Type B pancreatic cell (in vitro differentiated cells): ENCODE results near the gene TULP4. TPM values are rescaled to one million over a fixed set of nuclear protein-coding genes. Genes with fewer than 3 reads are reported as not detected.
"Not testable (repeated sequence)": the region's sequence is repeated elsewhere in the genome, so short reads cannot be mapped to it uniquely, and the experiment has no call there.

ENCODE experiments used
- DNase-seq: peaks from one replicate; pipeline ENCODE4 v3.0.0; 2021; ENCODE audit warnings: mixed read lengths; ENCODE audit not compliant: unreplicated experiment; ENCODE audit errors: extremely low spot score
- H3K27ac Mint-ChIP-seq: 2 replicates; pipeline ENCODE4 v1.8.0; 2021; ENCODE audit warnings: mild to moderate bottlenecking, mixed read lengths
- H3K27me3 Mint-ChIP-seq: 2 replicates; pipeline ENCODE4 v1.8.0; 2021; ENCODE audit warnings: mixed read lengths
- H3K36me3 Mint-ChIP-seq: 2 replicates; pipeline ENCODE4 v1.8.0; 2021; ENCODE audit warnings: mixed read lengths
- H3K4me1 Mint-ChIP-seq: one replicate; pipeline ENCODE4 v1.8.0; 2021; ENCODE audit warnings: mixed read lengths; ENCODE audit not compliant: unreplicated experiment
- H3K4me3 Mint-ChIP-seq: 2 replicates; pipeline ENCODE4 v1.8.0; 2021; ENCODE audit warnings: mild to moderate bottlenecking, mixed read lengths
- H3K9me3 Mint-ChIP-seq: 2 replicates; pipeline ENCODE4 v1.8.0; 2021; ENCODE audit warnings: mixed read lengths
- total RNA-seq: library from RNA; stranded (reverse); gene quantifications from 2 replicates; pipeline ENCODE4 v1.2.1, GENCODE V29; 2021; ENCODE audit warnings: low replicate concordance
- TF ChIP-seq, protein P1 (sequence below): fragments of 200-600 bp; sonication (generic); conservative IDR thresholded peaks from 2 replicates; pipeline ENCODE4 v1.5.0; 2021; ENCODE audit warnings: antibody characterized with exemption, mild to moderate bottlenecking

The TULP4 gene
- total RNA-seq, 1 donor from 2014 or later, result 109 TPM

DNA sequence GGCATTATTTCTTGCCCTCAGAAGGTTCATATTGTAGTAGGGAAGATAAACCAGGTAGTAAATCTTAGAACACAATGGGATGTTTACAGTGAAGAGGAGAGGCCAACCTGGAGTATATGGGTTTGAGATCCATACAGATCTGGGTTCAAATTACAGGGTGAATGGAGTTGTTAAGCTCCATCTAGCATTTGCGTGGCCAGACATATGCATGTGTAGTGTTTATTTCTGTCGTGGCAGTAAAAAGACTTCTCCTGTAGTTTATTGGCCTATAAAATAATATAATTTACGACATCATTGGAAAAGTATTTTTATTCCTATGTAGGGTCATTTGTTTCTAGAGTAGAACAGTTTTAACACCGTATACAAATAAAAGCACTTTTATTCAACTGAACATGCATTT is 25.2 kb upstream of the TULP4 start:
- peaks cover 17% of the 10 kb centered on the region for H3K36me3 Mint-ChIP-seq
- H3K27ac Mint-ChIP-seq, result no peak overlapping the region
- peaks cover 24% of the 10 kb centered on the region for H3K4me1 Mint-ChIP-seq
- TF ChIP-seq, protein P1, sequence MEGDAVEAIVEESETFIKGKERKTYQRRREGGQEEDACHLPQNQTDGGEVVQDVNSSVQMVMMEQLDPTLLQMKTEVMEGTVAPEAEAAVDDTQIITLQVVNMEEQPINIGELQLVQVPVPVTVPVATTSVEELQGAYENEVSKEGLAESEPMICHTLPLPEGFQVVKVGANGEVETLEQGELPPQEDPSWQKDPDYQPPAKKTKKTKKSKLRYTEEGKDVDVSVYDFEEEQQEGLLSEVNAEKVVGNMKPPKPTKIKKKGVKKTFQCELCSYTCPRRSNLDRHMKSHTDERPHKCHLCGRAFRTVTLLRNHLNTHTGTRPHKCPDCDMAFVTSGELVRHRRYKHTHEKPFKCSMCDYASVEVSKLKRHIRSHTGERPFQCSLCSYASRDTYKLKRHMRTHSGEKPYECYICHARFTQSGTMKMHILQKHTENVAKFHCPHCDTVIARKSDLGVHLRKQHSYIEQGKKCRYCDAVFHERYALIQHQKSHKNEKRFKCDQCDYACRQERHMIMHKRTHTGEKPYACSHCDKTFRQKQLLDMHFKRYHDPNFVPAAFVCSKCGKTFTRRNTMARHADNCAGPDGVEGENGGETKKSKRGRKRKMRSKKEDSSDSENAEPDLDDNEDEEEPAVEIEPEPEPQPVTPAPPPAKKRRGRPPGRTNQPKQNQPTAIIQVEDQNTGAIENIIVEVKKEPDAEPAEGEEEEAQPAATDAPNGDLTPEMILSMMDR, result no peak
- no peaks in the 10 kb centered on the region for H3K27me3 Mint-ChIP-seq
- no peak overlapping the region for H3K4me3 Mint-ChIP-seq
- H3K9me3 Mint-ChIP-seq, result no peaks in the 10 kb centered on the region
- DNase-seq, result no peak

DNA sequence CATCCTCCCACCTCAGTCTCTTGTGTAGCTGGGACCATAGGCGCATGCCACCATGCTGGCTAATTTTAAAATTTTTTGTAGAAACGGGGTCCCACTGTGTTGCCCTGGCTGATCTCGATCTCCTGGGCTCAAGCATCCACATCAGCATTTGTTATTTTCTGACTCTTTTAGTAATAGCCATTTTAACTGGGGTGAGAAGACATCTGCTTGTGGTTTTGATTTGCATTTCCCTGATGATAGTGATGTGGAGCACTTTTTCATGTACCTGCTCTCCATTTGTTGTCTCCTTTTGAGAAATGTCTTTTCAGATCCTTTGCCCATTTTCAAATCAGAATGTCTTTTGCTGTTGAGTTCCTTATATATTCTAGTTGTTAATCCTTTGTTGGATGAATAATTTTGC is 22.2 kb upstream of the TULP4 start:
- Mint-ChIP-seq H3K27me3 (no peaks in the 10 kb centered on the region), H3K9me3 (peaks cover 4% of the 10 kb centered on the region), H3K36me3 (peaks cover 33% of the 10 kb centered on the region), H3K4me3 (no peak overlapping the region), H3K4me1 (peaks cover 7% of the 10 kb centered on the region), H3K27ac (no peak overlapping the region)
- TF ChIP-seq, protein P1, result no peak
- DNase-seq, result no peak

DNA sequence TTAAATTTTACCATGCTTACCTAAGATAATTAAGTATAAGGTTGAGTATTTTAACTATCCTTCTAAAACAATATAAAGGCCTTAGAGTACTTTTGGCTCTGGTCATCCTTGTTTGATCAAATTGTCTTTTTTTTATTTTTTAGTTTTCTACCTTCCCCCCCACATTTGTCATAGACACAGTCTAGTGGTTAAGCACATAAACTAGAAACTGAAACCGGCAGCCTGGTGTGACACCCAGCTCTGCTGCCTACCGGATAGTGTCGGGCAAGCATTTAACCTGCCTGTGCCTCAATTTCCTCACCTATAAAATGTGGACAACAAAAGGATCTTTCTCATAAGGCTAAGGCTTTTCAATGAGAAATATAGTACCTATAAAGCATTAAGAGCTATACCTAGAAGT is 21.6 kb upstream of the TULP4 start:
- Mint-ChIP-seq H3K36me3 (peaks cover 34% of the 10 kb centered on the region), H3K4me3 (no peak overlapping the region), H3K27me3 (no peaks in the 10 kb centered on the region), H3K27ac (no peak overlapping the region), H3K4me1 (peaks cover 1% of the 10 kb centered on the region), H3K9me3 (peaks cover 4% of the 10 kb centered on the region)
- TF ChIP-seq, protein P1, result no peak
- DNase-seq, result no peak

DNA sequence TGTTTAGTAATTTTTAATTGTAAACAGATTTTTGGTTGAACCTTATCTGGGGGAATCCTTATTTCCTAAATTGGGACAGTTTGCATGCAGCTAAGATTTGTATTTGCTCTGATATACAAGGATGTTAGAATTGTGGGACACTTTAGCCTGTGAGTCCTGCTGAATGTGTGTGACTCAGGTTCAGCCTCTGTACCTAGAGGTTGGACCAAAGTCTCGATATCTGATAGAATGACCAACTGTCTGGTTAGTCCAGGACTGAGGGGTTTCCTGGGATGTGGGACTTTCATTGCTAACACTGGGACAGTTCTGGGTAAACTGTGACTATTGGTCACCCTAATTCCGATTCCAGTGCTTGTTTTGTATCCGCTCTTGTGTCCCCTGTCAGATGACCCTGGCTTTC is 20.2 kb upstream of the TULP4 start:
- no peak overlapping the region for H3K27ac Mint-ChIP-seq
- TF ChIP-seq, protein P1, result no peak
- peaks cover 44% of the 10 kb centered on the region for H3K36me3 Mint-ChIP-seq
- H3K4me3 Mint-ChIP-seq, result no peak overlapping the region
- H3K9me3 Mint-ChIP-seq, result peaks cover 12% of the 10 kb centered on the region
- no peak for DNase-seq
- H3K27me3 Mint-ChIP-seq, result no peaks in the 10 kb centered on the region
- no peaks in the 10 kb centered on the region for H3K4me1 Mint-ChIP-seq

DNA sequence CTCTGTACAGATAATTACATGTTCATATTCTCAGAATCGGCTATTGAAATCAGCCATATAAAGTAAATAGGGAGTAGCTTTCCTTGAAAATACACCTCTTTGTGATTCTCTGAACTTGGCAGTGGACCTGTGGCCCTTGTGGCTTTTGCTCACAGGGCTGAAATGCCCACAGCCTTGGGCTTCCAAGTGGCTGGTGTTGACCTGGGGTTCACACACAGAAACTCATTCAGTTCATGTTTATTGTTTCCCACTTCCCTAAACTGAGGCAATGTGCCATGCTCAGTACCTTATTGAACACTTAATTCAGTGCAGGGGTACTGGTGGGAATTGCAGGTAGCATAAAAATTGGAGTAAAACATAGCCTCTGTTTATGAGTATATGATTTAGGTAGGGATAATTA is 19.1 kb upstream of the TULP4 start:
- Mint-ChIP-seq H3K27ac (no peak overlapping the region), H3K4me3 (no peak overlapping the region), H3K4me1 (no peaks in the 10 kb centered on the region), H3K9me3 (peaks cover 12% of the 10 kb centered on the region), H3K36me3 (peaks cover 48% of the 10 kb centered on the region), H3K27me3 (no peaks in the 10 kb centered on the region)
- DNase-seq, result no peak
- TF ChIP-seq, protein P1, result no peak

DNA sequence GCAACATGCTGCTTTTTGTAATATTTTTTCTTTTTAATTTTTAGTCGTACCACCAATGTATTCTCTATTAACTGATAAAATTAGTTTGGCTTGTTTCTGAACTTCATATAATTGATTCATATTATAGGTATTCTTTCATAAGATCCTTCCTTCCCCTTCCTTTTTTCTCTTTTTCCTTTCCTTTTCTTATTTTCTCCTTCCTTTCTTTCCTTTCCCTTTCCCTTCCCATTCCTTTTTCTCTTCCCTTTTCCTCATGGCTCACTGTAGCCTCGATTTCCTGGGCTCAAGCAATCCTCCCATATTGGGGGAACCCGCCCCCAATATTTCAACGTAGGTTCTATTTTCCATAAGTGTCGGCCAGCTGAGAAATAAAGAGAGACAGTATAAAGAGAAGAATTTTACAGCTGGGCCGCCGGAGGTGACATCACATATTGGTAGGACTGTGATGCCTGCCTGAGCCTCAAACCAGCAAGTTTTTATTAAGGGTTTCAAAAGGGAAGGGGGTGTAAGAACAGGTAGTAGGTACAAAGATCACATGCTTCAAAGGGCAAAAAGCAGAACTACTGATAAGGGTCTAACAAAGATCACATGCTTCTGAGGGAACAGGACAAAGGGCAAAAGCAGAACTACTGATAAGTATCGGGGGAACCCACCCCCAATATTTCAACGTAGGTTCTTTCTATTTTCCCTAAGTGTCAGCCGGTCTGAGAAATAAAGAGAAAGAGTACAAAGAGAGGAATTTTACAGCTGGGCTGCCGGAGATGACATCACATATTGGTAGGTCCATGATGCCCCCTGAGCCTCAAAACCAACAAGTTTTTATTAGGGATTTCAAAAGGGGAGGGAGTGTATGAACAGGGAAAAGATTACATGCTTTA is 16.1 kb upstream of the TULP4 start:
- Mint-ChIP-seq H3K4me1 (peaks cover 13% of the 10 kb centered on the region), H3K27ac (peak overlapping the region; percentile 15), H3K36me3 (peaks cover 57% of the 10 kb centered on the region), H3K9me3 (peaks cover 21% of the 10 kb centered on the region)
- H3K27me3 Mint-ChIP-seq, H3K4me3 Mint-ChIP-seq, DNase-seq: not testable (repeated sequence)

DNA sequence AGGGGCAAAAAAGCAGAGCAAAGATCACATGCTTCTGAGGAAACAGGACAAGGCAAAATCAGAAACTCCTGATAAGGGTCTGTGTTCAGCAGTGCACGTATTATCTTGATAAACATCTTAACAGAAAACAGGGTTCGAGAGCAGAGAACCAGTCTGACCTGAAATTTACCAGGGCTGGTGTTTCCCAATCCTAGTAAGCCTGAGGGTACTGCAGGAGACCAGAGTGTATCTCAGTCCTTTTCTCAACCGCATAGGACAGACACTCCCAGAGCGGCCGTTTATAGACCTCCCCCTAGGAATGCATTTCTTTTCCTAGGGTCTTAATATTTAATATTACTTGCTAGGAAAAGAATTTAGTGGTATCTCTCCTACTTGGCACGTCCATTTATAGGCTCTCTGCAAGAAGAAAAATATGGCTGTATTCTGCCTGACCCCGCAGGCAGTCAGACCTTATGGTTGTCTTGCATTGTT is 15.4 kb upstream of the TULP4 start:
- not testable (repeated sequence) for H3K27me3 Mint-ChIP-seq, H3K4me3 Mint-ChIP-seq, DNase-seq
- Mint-ChIP-seq H3K27ac (peak overlapping the region; percentile 15), H3K36me3 (peaks cover 57% of the 10 kb centered on the region), H3K9me3 (peaks cover 21% of the 10 kb centered on the region), H3K4me1 (peaks cover 18% of the 10 kb centered on the region)

DNA sequence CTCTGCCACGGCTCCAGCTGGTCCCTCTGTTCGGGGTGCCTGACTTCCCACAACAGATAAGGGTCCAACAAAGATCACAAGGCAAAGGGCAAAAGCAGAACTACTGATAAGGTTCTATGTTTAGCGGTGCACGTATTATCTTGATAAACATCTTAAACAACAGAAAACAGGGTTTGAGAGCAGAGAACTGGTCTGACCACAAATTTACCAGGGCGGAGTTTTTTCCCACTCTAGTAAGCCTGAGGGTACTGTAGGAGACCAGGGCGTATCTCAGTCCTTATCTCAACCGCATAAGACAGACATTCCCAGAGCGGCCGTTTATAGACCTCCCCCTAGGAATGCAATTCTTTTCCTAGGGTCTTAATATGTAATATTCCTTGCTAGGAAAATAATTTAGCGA is 14.6 kb upstream of the TULP4 start:
- H3K27me3 Mint-ChIP-seq, H3K4me3 Mint-ChIP-seq, H3K27ac Mint-ChIP-seq, DNase-seq: not testable (repeated sequence)
- Mint-ChIP-seq H3K9me3 (peaks cover 21% of the 10 kb centered on the region), H3K36me3 (peaks cover 52% of the 10 kb centered on the region), H3K4me1 (peaks cover 26% of the 10 kb centered on the region)
